Measurements from ENCODE around the gene CDKN2D.
A peak's percentile ranks its signal among the peaks of the same experiment; 100 is the strongest.
"Not testable (repeated sequence)": the region's sequence is repeated elsewhere in the genome, so short reads cannot be mapped to it uniquely, and the experiment has no call there.

CDKN2D gene

GRCh38 chr19:10583036-10583776 is 14.4 kb upstream of the CDKN2D start:
- H3K4me3 ChIP-seq (ENCODE audit: low read length): no peak overlapping the region
- DNase-seq (ENCODE audit: low read depth, low spot score): no peak

GRCh38 chr19:10582091-10582490 is 13.3 kb upstream of the CDKN2D start:
- no peak for DNase-seq (ENCODE audit: low read depth, low spot score)
- H3K4me3 ChIP-seq (ENCODE audit: low read length): no peak overlapping the region

GRCh38 chr19:10580979-10581631 is 12.3 kb upstream of the CDKN2D start:
- no peak overlapping the region for H3K4me3 ChIP-seq (ENCODE audit: low read length)
- DNase-seq (ENCODE audit: low read depth, low spot score): peak; percentile 93

- no peak overlapping the region for H3K4me3 ChIP-seq (ENCODE audit: low read length)
- no peak for DNase-seq (ENCODE audit: low read depth, low spot score)
Measured at GRCh38 chr19:10577951-10578350, 9.2 kb upstream of the CDKN2D start.

- no peak overlapping the region for H3K4me3 ChIP-seq (ENCODE audit: low read length)
- no peak for DNase-seq (ENCODE audit: low read depth, low spot score)
Measured at GRCh38 chr19:10575011-10575716, 6.4 kb upstream of the CDKN2D start.

- no peak for DNase-seq (ENCODE audit: low read depth, low spot score)
- H3K4me3 ChIP-seq (ENCODE audit: low read length): no peak overlapping the region
Measured at GRCh38 chr19:10574462-10574861, 5.7 kb upstream of the CDKN2D start.

GRCh38 chr19:10573793-10574192 is 5.0 kb upstream of the CDKN2D start:
- not testable (repeated sequence) for DNase-seq (ENCODE audit: low read depth, low spot score)

GRCh38 chr19:10568062-10568825 is 535 bp downstream of the CDKN2D start:
- DNase-seq (ENCODE audit: low read depth, low spot score): no peak
- H3K4me3 ChIP-seq (ENCODE audit: low read length): peak overlapping the region; percentile 86

More at GRCh38 chr19:10573793-10574192, 5.0 kb upstream of the CDKN2D start:
- H3K4me3 ChIP-seq (ENCODE audit: low read length): not testable (repeated sequence)

GRCh38 chr19:10567656-10568055 is 1.1 kb downstream of the CDKN2D start:
- peak overlapping the region; percentile 86 for H3K4me3 ChIP-seq (ENCODE audit: low read length)
- no peak for DNase-seq (ENCODE audit: low read depth, low spot score)

- peak overlapping the region; percentile 86 for H3K4me3 ChIP-seq (ENCODE audit: low read length)
- no peak for DNase-seq (ENCODE audit: low read depth, low spot score)
Measured at GRCh38 chr19:10566658-10567410, 1.9 kb downstream of the CDKN2D start.

- no peak for DNase-seq (ENCODE audit: low read depth, low spot score)
- peak overlapping the region; percentile 86 for H3K4me3 ChIP-seq (ENCODE audit: low read length)
Measured at GRCh38 chr19:10566408-10566657, 2.4 kb downstream of the CDKN2D start.

GRCh38 chr19:10565567-10566407 is 3.0 kb downstream of the CDKN2D start, which contains the start of gene KRI1:
Gene KRI1 (minus strand): TSS chr19:10566010. CDS start chr19:10565999, 11 bp downstream.
- H3K4me3 ChIP-seq (ENCODE audit: low read length): peak within 1 kb of the TSS; percentile 89
- peak; percentile 98 for DNase-seq (ENCODE audit: low read depth, low spot score)

- peak overlapping the region; percentile 89 for H3K4me3 ChIP-seq (ENCODE audit: low read length)
- no peak for DNase-seq (ENCODE audit: low read depth, low spot score)
Measured at GRCh38 chr19:10565028-10565566, 3.7 kb downstream of the CDKN2D start.

- H3K4me3 ChIP-seq (ENCODE audit: low read length): no peak overlapping the region
- no peak for DNase-seq (ENCODE audit: low read depth, low spot score)
Measured at GRCh38 chr19:10562609-10563008, 6.2 kb downstream of the CDKN2D start.

- DNase-seq (ENCODE audit: low read depth, low spot score): no peak
- no peak overlapping the region for H3K4me3 ChIP-seq (ENCODE audit: low read length)
Measured at GRCh38 chr19:10560154-10560553, 8.6 kb downstream of the CDKN2D start.

GRCh38 chr19:10557603-10558197 is 11.1 kb downstream of the CDKN2D start:
- DNase-seq (ENCODE audit: low read depth, low spot score): no peak
- H3K4me3 ChIP-seq (ENCODE audit: low read length): no peak overlapping the region

- no peak overlapping the region for H3K4me3 ChIP-seq (ENCODE audit: low read length)
- no peak for DNase-seq (ENCODE audit: low read depth, low spot score)
Measured at GRCh38 chr19:10555610-10555973, 13.2 kb downstream of the CDKN2D start.
